Measurements from ENCODE around the gene MBNL1.

- no peak for TF ChIP-seq POLR2A (IDR thresholded peaks at IDR 0.05; ENCODE audit: low read length)
- TF ChIP-seq GATA1 (IDR thresholded peaks at IDR 0.05; ENCODE audit: low read depth, low read length), result no peak
Observed at GRCh38 chr3:152263711-152264110, 5.0 kb upstream of the MBNL1 start.

All from erythroblast (primary cell).